ENCODE data around the gene EIF3CL.
"Not testable (repeated sequence)": the region's sequence is repeated elsewhere in the genome, so short reads cannot be mapped to it uniquely, and the experiment has no call there.

- TF ChIP-seq FOXM1 (IDR thresholded peaks at IDR 0.05; ENCODE audit: low read depth, low read length); POLR2A (IDR thresholded peaks at IDR 0.05; ENCODE audit: low read depth, low read length); POLR2AphosphoS5 (IDR thresholded peaks at IDR 0.05; ENCODE audit: low read length); TAF1 (IDR thresholded peaks at IDR 0.05; ENCODE audit: borderline replicate concordance, low read depth, low read length); CEBPB (IDR thresholded peaks at IDR 0.05; ENCODE audit: borderline replicate concordance in 1 of 2, low read depth in 2 of 2, low read length in 2 of 2); CTCF (IDR thresholded peaks at IDR 0.05 in 2 of 3, conservative IDR thresholded peaks at IDR 0.05 in 1 of 3; ENCODE audit: control insufficient read depth in 2 of 3, extremely low read depth in 1 of 3, insufficient read depth in 1 of 3, low read depth in 3 of 3, low read length in 3 of 3); RCOR1 (conservative IDR thresholded peaks at IDR 0.05; ENCODE audit: low read depth, low read length); SIX5 (IDR thresholded peaks at IDR 0.05; ENCODE audit: low read depth, low read length, severe bottlenecking); NFYA (IDR thresholded peaks at IDR 0.05; ENCODE audit: borderline replicate concordance, low read depth, low read length); ETV6 (conservative IDR thresholded peaks at IDR 0.05 in 1 of 2, IDR thresholded peaks at IDR 0.05 in 1 of 2; ENCODE audit: borderline replicate concordance in 1 of 2, low read depth in 1 of 2); MYC (IDR thresholded peaks at IDR 0.05; ENCODE audit: insufficient read depth, insufficient read length, insufficient replicate concordance, low read length, severe bottlenecking): not testable (repeated sequence)
These were observed 72.7 kb downstream of the EIF3CL start for GRCh38 chr16:28330981-28331380.

Data from GM12878 (cell line).